Measurements from ENCODE around the gene OR9Q1. TPM values are rescaled to one million over a fixed set of nuclear protein-coding genes. Genes with fewer than 3 reads are reported as not detected.

The OR9Q1 gene
- total RNA-seq, 2 donors from 2014 or later: not detected

- Mint-ChIP-seq H3K4me1 (no peaks in the 10 kb centered on the region), H3K27me3 (peaks cover 31% of the 10 kb centered on the region), H3K36me3 (ENCODE audit: low read depth) (no peaks in the 10 kb centered on the region), H3K4me3 (no peak overlapping the region), H3K27ac (no peak overlapping the region)
- no peak for DNase-seq
- ATAC-seq: no peak
- no peaks in the 10 kb centered on the region for H3K9me3 ChIP-seq (ENCODE audit: control insufficient read depth, low read length, poor library complexity, severe bottlenecking)
Observed at GRCh38 chr11:58003036-58003435, 20.6 kb upstream of the OR9Q1 start.

DNA sequence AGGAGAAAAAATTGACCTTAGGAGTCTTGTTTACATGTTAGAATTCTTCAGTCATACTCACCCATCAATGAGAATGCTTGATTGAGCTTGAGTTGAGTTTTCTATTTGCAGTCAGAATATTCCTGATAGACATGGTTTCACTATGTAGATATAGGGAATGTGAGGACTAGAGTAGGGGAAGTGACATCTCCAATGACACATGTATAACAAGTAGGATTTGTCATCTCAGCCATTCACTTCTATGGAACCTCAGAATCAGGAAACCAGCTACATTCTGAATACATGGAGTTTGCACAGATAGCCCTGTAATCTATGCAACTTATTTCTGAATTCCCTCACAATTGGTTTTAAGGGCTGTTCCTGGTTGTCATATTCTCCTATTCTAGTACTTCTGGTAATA is 20.1 kb upstream of the OR9Q1 start:
- Mint-ChIP-seq H3K4me3 (no peak overlapping the region), H3K27me3 (peaks cover 31% of the 10 kb centered on the region), H3K27ac (no peak overlapping the region), H3K36me3 (ENCODE audit: low read depth) (no peaks in the 10 kb centered on the region), H3K4me1 (no peaks in the 10 kb centered on the region)
- ATAC-seq: no peak
- DNase-seq: no peak
- H3K9me3 ChIP-seq (ENCODE audit: control insufficient read depth, low read length, poor library complexity, severe bottlenecking): no peaks in the 10 kb centered on the region

DNA sequence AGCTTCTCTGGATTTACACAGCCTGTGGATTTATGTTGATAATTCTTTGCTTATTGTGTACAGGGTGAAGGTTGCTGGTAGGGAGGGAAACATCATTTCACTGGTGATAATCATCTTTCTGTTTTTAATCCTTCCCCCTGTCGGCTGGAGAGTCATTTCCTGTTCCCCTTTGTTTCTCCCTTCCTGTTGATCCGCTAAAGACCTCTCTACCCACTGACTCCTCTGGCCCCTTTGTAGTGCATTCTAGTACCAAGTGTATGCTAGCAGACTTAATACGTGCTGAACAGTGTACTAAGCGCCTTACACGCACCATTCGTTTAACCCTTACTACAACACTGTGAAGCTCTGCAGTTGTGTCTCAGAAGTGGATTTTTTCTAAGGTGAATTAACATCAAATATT is 19.0 kb upstream of the OR9Q1 start:
- ATAC-seq (no peak), DNase-seq (no peak)
- no peak overlapping the region for H3K27ac Mint-ChIP-seq
- no peak overlapping the region for H3K4me3 Mint-ChIP-seq
- H3K4me1 Mint-ChIP-seq: no peaks in the 10 kb centered on the region
- H3K36me3 Mint-ChIP-seq (ENCODE audit: low read depth): no peaks in the 10 kb centered on the region
- H3K27me3 Mint-ChIP-seq: peaks cover 31% of the 10 kb centered on the region
- H3K9me3 ChIP-seq (ENCODE audit: control insufficient read depth, low read length, poor library complexity, severe bottlenecking): no peaks in the 10 kb centered on the region

DNA sequence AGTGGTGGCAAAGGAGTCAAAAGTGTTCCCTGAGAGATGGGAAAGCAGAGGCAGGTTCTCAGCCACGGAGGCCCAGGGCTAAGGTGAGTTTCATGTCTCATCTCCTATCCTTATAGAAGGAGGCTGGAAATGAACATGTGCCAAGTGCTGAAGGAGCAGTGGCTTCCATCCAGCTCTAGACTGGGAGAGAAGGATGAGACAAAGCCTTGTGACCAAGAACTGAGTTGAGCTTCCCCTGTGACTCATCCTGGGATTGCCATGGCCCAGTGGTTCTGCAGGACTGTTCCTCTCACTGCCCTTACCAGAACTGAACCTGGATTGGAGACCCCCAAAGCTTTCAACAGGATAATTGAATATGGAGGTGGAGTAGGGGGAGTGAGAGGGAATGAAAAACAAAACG is 16.7 kb upstream of the OR9Q1 start:
- Mint-ChIP-seq H3K4me1 (no peaks in the 10 kb centered on the region), H3K4me3 (no peak overlapping the region), H3K27ac (no peak overlapping the region), H3K27me3 (peaks cover 24% of the 10 kb centered on the region), H3K36me3 (ENCODE audit: low read depth) (no peaks in the 10 kb centered on the region)
- H3K9me3 ChIP-seq (ENCODE audit: control insufficient read depth, low read length, poor library complexity, severe bottlenecking): no peaks in the 10 kb centered on the region
- ATAC-seq (no peak), DNase-seq (no peak)

DNA sequence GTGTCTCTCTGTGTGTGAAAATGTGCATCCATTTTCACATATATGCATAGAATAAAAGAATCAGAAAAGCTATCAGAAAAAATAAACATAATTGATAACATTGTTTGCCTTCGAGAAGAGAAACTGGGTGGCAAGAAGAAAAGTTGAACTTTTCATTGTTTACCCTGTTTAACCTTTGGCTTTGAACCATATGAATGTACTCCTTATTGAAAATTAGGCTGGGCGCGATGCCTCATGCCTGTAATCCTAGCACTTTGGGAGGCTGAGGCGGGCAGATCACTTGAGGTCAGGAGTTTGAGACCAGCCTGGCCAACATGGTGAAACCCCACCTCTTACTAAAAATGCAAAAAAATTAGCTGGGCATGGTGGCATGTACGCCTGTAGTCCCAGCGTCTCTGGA is 11.9 kb upstream of the OR9Q1 start:
- ATAC-seq: no peak
- Mint-ChIP-seq H3K4me3 (no peak overlapping the region), H3K4me1 (no peaks in the 10 kb centered on the region), H3K27me3 (peaks cover 4% of the 10 kb centered on the region), H3K27ac (no peak overlapping the region), H3K36me3 (ENCODE audit: low read depth) (no peaks in the 10 kb centered on the region)
- no peaks in the 10 kb centered on the region for H3K9me3 ChIP-seq (ENCODE audit: control insufficient read depth, low read length, poor library complexity, severe bottlenecking)
- no peak for DNase-seq

DNA sequence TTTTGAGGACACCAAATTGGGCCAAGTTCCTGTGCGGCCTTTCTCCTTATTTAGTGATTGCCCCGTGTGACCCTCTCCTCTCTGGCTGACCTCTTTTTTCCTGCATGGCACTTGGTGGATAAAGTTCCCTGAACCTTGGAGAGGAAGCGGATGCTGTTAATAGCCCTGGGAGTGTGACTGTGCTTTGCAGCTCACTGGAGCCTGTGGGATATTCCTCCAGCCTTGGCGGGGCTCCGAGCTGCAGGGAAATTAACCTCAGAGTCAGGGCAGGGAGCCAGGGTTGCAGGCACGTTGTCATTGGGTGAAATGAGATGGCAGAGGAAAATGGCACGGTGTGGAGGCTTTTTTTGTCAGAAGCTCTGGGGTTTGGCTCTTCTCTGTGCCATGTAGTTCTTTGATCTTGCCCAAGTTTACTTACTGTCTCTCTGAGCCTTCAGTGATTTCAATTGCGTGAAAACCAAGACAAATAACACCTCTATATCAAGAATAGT is 965 bp downstream of the OR9Q1 start:
- no peak overlapping the region for H3K4me3 Mint-ChIP-seq
- no peak overlapping the region for H3K27ac Mint-ChIP-seq
- H3K36me3 Mint-ChIP-seq (ENCODE audit: low read depth): no peaks in the 10 kb centered on the region
- H3K9me3 ChIP-seq (ENCODE audit: control insufficient read depth, low read length, poor library complexity, severe bottlenecking): no peaks in the 10 kb centered on the region
- ATAC-seq (no peak), DNase-seq (no peak)
- H3K4me1 Mint-ChIP-seq: no peaks in the 10 kb centered on the region
- H3K27me3 Mint-ChIP-seq: peaks cover 20% of the 10 kb centered on the region

DNA sequence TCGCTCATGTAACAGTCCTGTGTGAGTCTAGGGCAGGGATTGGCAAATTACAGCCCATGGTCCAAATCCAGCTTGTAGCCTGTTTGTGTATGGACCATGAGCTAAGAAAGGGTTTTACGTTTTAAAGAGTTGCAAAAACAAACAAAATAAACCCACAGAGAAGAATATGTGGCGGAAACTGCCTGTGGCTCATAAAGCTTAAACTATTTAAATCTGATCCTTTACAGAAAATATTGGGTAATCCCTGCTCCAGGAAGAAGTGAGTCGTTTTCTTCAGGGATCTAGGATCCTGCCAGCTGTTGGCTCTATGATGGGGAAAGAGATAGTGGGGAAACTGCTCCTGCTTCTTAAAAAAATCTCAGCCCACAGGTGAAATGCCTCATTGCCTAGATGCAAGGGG is 3.7 kb downstream of the OR9Q1 start:
- no peak for ATAC-seq
- no peaks in the 10 kb centered on the region for H3K36me3 Mint-ChIP-seq (ENCODE audit: low read depth)
- H3K9me3 ChIP-seq (ENCODE audit: control insufficient read depth, low read length, poor library complexity, severe bottlenecking): no peaks in the 10 kb centered on the region
- H3K27ac Mint-ChIP-seq: no peak overlapping the region
- DNase-seq: no peak
- peaks cover 36% of the 10 kb centered on the region for H3K27me3 Mint-ChIP-seq
- no peaks in the 10 kb centered on the region for H3K4me1 Mint-ChIP-seq
- H3K4me3 Mint-ChIP-seq: no peak overlapping the region

- Mint-ChIP-seq H3K4me1 (no peaks in the 10 kb centered on the region), H3K4me3 (no peak overlapping the region), H3K27me3 (peaks cover 28% of the 10 kb centered on the region), H3K27ac (no peak overlapping the region), H3K36me3 (ENCODE audit: low read depth) (no peaks in the 10 kb centered on the region)
- H3K9me3 ChIP-seq (ENCODE audit: control insufficient read depth, low read length, poor library complexity, severe bottlenecking): no peaks in the 10 kb centered on the region
- DNase-seq: no peak
- no peak for ATAC-seq
Observed at GRCh38 chr11:58028687-58029411, 5.2 kb downstream of the OR9Q1 start.

DNA sequence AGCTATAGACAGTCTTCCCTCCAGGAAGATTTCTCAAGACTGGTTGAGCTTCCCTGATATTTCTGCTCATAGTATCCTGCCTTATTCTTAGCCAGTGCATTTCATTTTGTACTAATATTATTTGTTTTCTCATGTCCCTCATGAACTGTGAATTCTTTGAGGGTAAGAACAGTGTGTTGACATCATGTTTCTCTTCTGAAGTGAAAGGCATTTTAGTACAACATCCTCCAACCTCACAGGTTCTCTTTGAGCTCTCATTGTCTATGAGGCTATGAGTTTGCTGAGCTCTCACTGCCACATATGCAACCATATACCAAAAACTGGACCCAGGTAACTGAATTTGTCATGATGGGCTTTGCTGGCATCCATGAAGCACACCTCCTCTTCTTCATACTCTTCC is 7.0 kb downstream of the OR9Q1 start, which contains the start of gene OR6Q1:
Gene OR6Q1 (plus strand): TSS at position 301 of the 400 bp plus-strand sequence. CDS start 0 bp downstream, at position 301.
- no peak within 1 kb of the TSS for H3K4me3 Mint-ChIP-seq
- peaks cover 2% of the 10 kb centered on the region for H3K9me3 ChIP-seq (ENCODE audit: control insufficient read depth, low read length, poor library complexity, severe bottlenecking)
- peaks cover 20% of the 10 kb centered on the region for H3K27me3 Mint-ChIP-seq
- H3K36me3 Mint-ChIP-seq (ENCODE audit: low read depth): no peaks in the 10 kb centered on the region
- ATAC-seq (no peak), DNase-seq (no peak)
- no peak within 1 kb of the TSS for H3K27ac Mint-ChIP-seq
- H3K4me1 Mint-ChIP-seq: no peaks in the 10 kb centered on the region

- no peak for DNase-seq
- Mint-ChIP-seq H3K27me3 (peaks cover 20% of the 10 kb centered on the region), H3K36me3 (ENCODE audit: low read depth) (no peaks in the 10 kb centered on the region), H3K4me1 (no peaks in the 10 kb centered on the region), H3K4me3 (no peak overlapping the region), H3K27ac (no peak overlapping the region)
- no peak for ATAC-seq
- peaks cover 3% of the 10 kb centered on the region for H3K9me3 ChIP-seq (ENCODE audit: control insufficient read depth, low read length, poor library complexity, severe bottlenecking)
Observed at GRCh38 chr11:58034471-58034870, 10.8 kb downstream of the OR9Q1 start.

GRCh38 chr11:58039589-58039988 is 15.9 kb downstream of the OR9Q1 start:
- Mint-ChIP-seq H3K4me3 (no peak overlapping the region), H3K36me3 (ENCODE audit: low read depth) (no peaks in the 10 kb centered on the region)

DNA sequence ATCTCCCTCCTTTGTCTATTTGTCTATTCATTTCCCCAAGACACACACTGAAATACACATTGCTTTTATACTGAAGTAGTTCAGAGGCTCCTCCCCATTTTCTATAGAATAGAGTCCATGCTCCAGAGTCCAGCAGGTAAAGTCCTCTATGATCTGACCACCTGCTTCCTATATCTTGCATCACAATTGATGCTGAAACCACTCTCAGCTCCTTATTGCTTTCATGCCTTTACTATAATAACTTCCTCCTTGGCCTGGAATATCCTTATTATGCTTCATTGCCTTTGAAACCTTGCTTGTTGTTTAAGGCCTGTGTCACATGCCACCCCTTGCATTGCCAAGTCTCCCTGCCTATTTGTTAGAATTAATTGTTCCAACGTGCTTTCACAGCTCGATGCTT is 19.7 kb downstream of the OR9Q1 start:
- Mint-ChIP-seq H3K36me3 (ENCODE audit: low read depth) (no peaks in the 10 kb centered on the region), H3K4me3 (no peak overlapping the region), H3K27me3 (no peaks in the 10 kb centered on the region), H3K4me1 (no peaks in the 10 kb centered on the region), H3K27ac (no peak overlapping the region)
- no peaks in the 10 kb centered on the region for H3K9me3 ChIP-seq (ENCODE audit: control insufficient read depth, low read length, poor library complexity, severe bottlenecking)
- ATAC-seq: no peak
- DNase-seq: no peak

More at GRCh38 chr11:58039589-58039988, 15.9 kb downstream of the OR9Q1 start:
- ATAC-seq: no peak
- H3K27ac Mint-ChIP-seq: no peak overlapping the region
- no peaks in the 10 kb centered on the region for H3K27me3 Mint-ChIP-seq
- H3K4me1 Mint-ChIP-seq: no peaks in the 10 kb centered on the region
- DNase-seq: no peak
- H3K9me3 ChIP-seq (ENCODE audit: control insufficient read depth, low read length, poor library complexity, severe bottlenecking): peaks cover 3% of the 10 kb centered on the region

DNA sequence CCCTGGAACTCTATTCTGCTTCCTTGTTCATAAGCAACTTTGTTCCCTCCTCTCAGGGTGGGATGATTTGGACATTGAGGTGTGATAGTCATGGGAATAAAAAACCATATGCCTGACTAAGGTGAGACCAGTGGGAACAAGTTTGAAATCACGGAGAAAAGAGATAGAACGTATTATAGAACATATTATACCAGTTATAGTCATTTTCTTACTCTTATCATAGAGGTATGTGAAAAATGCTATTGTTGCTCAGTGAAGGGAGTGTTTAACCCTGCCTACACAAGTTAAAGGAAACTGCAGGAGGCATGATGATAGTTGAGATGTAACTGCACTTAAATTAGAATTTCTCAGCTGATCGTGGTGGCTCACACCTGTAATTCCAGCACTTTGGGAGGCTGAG is 22.6 kb downstream of the OR9Q1 start:
- no peak for DNase-seq
- no peaks in the 10 kb centered on the region for H3K4me1 Mint-ChIP-seq
- no peaks in the 10 kb centered on the region for H3K27me3 Mint-ChIP-seq
- ATAC-seq: no peak
- no peak overlapping the region for H3K4me3 Mint-ChIP-seq
- no peaks in the 10 kb centered on the region for H3K9me3 ChIP-seq (ENCODE audit: control insufficient read depth, low read length, poor library complexity, severe bottlenecking)
- H3K27ac Mint-ChIP-seq: no peak overlapping the region
- no peaks in the 10 kb centered on the region for H3K36me3 Mint-ChIP-seq (ENCODE audit: low read depth)

DNA sequence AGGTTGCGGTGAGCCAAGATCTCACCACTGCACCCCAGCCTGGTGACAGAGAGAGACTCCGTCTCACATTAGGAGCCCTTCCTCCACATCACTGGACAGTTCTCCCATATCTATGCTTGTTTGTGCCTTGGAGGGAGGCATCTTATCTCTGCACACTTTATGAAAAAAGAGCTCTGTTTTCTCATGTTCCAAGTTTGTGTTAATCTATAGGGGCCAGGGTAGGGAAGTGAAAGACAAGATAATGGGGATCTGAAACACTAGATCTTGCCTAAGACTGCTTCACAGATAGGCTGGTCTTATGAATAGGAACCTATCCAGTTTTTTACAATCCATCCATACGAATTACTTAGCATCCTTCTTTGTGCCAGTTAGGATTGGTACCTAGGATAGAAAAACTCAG is 24.1 kb downstream of the OR9Q1 start:
- H3K9me3 ChIP-seq (ENCODE audit: control insufficient read depth, low read length, poor library complexity, severe bottlenecking): no peaks in the 10 kb centered on the region
- no peak for ATAC-seq
- H3K27ac Mint-ChIP-seq: no peak overlapping the region
- DNase-seq: no peak
- H3K36me3 Mint-ChIP-seq (ENCODE audit: low read depth): no peaks in the 10 kb centered on the region
- H3K27me3 Mint-ChIP-seq: no peaks in the 10 kb centered on the region
- H3K4me1 Mint-ChIP-seq: no peaks in the 10 kb centered on the region
- no peak overlapping the region for H3K4me3 Mint-ChIP-seq

Data from T-helper 17 cell (primary cell).